GM18517 (cell line): Measurements from ENCODE around the gene DPP3.
A peak's percentile ranks its signal among the peaks of the same experiment; 100 is the strongest.
"Not testable (repeated sequence)": the region's sequence is repeated elsewhere in the genome, so short reads cannot be mapped to it uniquely, and the experiment has no call there.

Experiments used
- ATAC-seq: cut with Tn5 transposase; IDR thresholded peaks from one replicate; pipeline ENCODE4 v1.9.1; 2021; ENCODE audit warnings: mild to moderate bottlenecking, moderate library complexity; ENCODE audit not compliant: unreplicated experiment

DPP3 gene

DNA sequence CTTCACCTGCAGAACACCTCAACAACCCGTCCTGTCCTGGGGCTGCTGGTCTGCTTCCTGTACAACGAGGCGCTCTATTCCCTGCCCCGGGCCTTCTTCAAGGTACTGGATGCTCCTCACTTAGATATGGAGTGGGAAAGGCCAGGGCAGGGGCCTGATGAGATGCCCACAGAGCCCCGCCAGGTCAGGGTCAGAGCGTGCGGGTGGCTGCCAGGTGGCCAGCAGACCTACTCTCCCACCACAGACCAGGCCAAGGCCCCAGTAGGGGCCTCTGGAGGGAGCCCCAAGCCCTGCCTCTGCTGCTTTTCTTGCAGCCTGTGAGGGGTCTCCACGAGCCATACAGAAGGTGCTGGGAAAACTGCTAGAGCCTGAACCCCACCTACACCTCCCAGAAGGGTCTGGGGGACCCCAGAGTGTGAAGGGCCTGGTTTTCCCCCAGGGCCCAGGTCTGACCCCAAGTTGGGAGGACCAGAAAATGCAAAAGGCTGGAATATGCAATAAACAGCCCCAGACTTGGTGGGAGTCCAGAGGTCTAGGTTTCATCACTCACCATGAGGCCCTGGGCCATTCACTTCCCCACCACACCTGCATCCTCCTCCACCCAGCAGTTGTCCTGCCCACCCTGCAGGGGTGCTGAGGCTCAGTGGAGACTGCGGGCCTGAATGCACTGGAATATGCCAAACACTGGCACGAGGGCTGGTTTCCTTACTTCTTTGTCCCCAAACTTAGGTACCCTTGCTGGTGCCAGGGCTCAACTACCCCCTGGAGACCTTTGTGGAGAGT lies 50.9 kb downstream of the DPP3 start:
- ATAC-seq: no peak

DNA sequence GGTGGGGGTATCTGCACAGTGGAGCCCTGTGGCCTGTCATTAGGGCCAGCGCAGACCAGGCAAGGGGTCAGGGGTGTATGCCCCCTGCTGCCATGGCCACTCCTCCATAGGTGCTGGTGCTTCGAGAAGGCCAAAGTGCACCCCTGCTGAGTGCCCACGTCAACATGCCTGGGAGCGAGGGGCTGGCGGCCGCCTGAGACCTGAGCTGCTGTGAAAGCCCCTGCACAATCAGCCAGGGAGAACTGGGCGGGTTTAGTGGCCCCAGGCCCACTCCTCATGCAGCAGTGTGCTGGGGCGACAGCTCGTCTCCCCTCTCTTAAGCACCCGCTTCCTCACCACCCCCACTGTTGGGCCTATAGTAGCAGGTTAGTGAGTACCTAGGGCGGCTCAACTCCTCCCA lies 51.6 kb downstream of the DPP3 start:
- ATAC-seq: no peak

DNA sequence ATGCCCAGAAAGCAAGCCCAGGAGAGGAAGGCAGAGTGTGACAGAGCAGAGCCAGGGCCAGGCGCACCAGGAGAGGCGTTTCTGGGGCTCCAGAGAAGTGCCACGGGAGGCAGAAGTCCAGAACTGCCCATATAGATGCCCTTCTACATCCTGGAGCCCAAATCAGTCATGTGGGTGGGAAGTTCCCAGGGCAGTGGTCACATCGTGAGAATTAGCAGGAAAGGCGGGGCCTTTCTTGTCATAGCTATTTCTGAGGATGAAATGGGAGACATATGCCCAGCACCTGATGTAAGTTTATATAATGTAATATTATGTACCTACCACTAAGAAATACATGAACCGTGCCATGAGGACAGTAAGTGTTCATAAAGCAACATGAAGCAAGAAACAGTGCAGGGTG lies 52.5 kb downstream of the DPP3 start:
- ATAC-seq: no peak

DNA sequence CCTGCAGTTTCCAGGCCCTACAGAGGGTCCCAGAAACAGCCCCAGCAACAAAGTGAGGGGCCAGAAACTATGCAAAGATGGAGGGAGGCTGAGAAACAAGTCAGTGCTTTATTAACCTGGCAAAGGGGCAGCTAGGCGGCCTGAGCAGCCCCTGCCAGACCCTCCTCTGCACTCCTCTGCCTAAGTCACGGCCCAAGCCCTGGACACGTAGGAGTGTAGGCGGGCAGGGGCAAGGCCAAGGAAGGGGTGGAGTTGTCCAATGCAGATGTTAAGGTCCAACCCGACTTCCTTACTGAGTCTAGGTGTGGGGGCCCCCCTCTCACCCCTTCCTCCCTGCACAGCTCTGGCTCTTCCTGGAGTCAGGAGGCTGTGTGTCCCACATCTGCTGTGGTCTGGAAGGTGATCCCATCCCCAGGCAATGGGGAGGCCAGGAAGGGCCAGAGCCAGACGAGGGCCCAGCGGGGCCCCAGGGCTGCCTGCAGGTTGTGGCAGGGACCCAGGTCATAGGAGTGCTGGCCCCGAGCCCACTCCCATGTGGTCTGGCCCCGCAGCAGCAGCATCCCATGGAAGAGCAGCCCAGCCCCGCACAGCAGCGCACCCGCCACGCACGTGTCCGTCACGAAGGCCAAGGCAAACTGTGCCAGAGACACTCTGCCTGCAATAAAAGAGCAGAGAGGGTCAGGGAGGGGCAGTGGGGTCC lies 59.1 kb downstream of the DPP3 start:
- no peak for ATAC-seq

DNA sequence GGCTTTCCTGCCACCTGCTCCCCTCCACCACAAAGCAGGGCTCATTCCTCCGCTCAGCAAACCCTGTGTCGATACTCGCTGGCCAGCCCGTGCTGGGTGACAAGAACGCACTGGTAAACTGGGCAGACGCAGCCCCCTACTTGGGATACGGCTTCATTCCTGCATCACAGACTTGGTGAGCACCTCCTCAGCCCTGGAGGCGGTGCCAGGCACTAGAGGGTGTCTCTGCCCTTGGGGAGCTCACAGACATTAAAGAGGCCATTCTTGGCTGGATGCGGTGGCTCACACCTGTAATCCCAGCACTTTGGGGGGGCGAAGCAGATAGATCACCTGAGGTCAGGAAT lies 59.6 kb downstream of the DPP3 start:
- no peak for ATAC-seq

DNA sequence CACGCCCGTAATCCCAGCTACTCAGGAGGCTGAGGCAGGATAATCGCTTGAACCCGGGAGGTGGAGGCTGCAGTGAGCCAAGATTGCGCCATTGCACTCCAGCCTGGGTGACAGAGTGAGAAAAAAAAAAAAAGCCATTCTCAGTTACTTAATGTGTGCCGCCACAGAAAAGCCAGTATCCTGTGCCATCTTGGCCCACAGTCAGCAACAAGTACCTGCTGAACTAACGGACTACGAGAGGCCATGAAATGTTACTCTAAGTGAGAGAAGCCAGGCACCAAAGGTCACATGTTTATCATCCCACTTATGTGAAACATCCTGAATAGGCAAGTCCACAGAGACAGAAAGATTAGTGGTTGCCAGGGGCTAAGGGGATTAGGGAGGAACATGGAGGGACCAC lies 60.4 kb downstream of the DPP3 start:
- ATAC-seq: not testable (repeated sequence)

DNA sequence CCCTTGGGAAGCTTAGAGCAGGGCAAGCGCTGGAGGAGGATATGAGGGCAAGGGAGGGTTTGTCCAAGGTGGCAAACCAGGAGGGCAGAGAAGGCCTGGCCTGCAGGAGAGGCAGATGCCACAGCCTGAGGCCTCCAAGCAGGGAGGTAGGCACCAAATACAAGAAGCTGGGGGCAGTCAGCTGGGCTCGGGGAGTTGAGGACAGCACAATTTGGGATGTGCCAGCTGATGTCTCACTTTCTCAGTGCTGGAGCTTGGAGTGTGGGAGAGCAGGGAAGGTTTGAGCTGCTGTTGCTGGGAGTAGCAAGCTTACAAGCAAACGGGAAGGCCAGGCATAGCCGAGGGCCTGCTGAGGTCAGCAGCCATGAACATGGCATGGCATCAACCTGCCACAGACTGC lies 61.7 kb downstream of the DPP3 start:
- no peak for ATAC-seq

DNA sequence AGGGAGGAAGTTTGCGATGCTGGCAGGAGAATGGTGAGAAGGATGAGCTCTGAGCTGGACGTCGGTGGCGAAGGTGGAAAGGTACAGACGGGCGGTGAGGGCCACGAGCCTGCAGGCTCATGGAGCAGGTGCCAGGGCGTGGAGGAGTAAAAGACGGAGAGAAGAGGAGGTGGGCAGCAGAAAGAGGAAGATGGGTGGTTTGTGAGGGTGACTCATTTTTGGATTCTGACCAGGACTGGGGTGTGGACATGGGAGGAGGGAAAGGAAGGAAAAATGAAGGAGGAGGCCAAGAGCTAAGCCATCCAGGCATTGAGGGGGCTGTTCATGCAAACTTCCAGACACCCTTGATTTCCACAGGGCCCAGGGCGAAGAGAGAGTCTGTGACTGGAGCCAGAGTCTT lies 62.1 kb downstream of the DPP3 start:
- no peak for ATAC-seq

DNA sequence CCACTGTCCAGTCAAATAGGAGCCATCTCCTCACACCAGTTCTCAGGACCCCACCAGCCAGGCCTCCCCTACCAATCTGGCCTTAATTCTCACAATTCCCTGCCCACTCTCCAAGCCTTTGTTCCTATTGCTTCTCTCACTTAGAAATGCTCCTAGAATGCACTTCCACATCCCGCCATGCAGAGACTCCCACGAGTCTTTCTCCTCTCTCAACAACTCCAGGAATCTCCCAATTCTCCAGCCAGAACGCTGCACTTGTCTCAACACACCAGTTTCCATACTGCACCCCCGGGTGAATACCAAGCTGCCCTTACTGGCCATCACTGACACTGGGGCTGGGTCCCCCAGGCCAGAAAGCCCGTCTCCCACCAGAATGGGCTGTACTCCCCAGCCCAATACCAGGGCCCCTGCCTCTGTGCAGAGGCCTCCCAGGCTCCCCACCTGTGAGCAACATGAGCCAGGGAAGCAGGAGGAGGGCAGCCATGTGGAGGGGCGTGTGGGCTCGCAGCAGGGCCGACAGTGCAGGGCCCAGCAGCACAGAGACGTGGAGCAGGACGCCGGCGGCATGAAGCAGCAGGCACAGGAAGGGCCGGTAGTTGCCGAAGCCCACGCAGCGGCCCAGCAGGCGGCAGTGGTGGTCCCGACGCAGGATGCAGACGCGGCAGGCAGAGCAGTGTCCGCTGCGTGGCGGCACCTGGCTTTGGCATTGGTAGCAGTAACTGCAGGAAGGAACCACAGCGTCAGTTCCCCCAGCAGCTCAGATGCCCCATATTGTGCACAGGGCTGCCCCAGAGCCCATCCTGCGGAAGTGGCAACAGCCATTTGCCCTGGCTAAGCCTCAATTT lies 63.3 kb downstream of the DPP3 start:
- ATAC-seq: no peak

DNA sequence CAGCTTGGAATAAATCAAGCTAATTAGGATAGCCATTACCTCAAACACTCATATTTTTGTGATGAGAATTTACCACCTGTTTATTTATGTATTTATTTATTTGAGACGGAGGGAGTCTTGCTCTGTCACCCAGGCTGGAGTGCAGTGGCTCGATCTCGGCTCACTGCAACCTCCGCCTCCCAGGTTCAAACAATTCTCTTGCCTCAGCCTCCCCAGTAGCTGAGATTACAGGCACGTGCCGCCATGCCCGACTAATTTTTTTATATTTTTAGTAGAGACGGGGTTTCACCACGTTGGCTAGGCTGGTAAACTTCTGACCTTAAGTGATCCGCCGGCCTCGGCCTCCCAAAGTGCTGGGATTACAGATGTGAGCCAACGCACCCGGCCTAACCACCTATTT lies 64.7 kb downstream of the DPP3 start:
- ATAC-seq: not testable (repeated sequence)

DNA sequence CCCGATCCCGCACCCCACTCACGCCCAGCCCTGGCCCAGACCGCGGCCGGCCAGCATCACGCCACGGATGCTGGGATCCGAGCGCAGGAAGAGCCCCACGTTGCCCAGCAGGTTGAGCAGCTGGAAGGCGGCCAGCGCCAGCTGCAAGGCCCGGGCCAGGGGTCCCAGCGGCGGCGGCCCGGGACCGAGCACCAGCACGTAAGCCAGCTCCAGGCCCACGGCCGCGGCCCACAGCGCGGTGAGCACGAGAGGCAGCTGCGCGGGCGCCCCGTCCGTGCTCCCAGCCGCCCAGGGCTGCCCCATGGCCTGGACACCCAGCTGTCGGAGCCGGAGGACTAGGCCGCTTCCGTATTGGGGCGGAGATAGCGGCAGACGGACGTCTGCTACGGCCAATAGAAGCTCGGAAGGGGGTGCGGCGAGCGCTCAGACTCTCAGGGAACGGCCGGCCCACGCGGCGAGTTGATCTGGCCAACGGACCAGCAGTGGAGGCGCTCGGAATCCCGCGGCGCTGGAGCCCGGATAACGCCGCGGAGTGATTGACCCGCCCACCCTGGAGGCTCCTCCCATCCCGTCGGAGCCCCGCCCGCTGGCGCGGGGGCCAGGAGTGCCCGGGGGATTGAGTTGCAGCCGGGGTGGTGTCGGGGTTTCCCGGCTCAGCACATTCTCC lies 65.6 kb downstream of the DPP3 start, which contains the start of gene ZDHHC24:
TSS of gene ZDHHC24 (minus strand) at position 348 of the 667 bp plus-strand sequence. CDS start at position 303, 45 bp downstream.
- peak; percentile 78 for ATAC-seq

DNA sequence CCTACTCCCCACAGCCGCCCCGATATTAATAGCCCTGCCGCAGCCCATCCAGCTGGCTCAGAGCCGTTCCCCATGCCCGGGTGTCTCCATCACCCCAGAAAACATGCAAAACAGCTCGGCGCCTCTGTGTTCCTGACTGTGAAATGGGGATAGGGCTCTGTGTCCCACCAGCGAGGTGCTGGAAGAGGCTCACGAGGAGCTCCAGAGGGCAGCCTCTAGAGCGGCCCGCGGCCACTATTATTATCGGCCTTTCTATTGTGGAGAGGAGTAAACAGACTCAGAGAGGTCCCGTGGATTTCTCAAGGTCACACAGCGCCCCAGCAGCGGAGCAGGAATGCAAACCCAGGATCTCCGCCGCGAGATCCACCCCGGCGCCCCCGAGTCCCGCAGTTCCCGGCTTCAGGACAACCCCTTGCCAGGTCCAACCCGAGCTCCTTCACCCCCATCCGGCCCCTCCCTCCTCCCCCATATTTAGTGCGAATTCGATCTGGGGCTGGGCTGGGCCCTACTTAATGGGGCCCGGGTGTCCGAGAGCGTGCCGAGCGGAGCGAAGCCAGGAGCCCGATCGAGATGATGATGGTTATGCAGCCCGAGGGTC lies 66.2 kb downstream of the DPP3 start, which contains the start of gene ACTN3:
TSS of gene ACTN3 (plus strand) at position 536 of the 598 bp plus-strand sequence. CDS start at position 571, 35 bp downstream.
- ATAC-seq: no peak

DNA sequence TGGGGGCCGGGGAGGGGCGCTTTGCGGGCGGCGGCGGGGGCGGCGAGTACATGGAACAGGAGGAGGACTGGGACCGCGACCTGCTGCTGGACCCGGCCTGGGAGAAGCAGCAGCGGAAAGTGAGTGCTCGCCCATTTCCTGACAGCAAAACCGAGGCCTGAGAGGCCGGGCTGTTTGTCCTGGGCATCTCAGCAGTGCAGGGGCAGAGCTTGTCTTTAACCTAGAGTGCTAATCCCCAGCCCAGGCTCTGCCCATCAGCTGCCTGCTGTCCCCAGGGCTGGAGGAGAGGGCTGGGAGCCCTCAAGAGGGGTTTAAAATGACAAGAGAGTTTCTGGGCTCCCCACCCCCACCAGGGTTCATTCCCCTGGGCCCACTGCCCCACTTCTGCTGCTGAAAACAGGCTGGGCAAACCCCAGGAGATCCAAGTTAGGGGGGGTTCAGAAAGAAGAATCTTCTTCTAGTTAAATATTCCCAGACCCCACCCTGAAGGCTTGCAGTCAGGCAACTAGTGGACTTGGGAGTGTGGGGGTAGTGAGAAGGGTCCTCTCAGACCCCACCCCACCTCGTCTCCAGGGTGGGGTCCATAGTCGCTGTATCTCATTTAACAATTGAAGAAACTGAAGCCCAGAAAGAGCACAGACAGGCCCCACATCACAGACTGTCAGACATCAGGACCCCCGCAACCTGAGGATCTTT lies 66.9 kb downstream of the DPP3 start:
- no peak for ATAC-seq

DNA sequence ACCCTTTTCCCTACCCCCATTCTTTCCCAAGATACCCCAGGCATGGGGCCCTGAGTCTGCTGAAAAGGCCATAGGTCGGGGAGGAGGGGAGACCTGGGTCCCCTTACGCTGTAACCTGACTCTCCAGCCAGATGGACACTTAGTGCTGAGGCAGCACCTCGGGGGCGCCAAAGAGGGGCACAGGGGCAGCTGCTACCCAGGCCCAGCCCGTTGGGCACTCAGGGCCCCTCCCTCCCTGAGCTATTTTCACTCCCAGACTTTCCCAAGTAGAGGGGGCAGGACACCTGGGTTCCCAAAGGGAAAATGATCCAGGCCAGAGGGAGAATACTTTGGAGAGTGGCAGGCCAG lies 67.4 kb downstream of the DPP3 start:
- ATAC-seq: no peak

DNA sequence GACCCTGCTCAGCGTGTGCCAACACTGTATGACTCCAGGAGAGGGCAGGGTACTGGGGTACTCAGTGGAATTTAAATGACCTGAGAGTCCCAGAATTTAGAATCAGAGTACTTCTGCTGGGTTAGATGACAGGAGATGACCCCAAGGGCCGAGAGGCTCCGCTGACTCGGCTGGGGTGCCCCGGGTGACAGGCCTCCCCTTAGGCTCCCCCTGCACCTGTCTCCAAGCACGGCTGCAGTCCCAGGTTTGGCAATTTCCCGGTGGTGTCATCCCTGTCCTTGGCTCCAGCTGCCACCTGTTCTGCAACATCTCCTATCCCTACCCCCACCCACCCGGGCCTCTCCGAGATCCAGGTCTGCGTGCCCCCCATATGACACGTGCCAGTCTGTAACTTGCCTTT lies 67.8 kb downstream of the DPP3 start:
- ATAC-seq: no peak

DNA sequence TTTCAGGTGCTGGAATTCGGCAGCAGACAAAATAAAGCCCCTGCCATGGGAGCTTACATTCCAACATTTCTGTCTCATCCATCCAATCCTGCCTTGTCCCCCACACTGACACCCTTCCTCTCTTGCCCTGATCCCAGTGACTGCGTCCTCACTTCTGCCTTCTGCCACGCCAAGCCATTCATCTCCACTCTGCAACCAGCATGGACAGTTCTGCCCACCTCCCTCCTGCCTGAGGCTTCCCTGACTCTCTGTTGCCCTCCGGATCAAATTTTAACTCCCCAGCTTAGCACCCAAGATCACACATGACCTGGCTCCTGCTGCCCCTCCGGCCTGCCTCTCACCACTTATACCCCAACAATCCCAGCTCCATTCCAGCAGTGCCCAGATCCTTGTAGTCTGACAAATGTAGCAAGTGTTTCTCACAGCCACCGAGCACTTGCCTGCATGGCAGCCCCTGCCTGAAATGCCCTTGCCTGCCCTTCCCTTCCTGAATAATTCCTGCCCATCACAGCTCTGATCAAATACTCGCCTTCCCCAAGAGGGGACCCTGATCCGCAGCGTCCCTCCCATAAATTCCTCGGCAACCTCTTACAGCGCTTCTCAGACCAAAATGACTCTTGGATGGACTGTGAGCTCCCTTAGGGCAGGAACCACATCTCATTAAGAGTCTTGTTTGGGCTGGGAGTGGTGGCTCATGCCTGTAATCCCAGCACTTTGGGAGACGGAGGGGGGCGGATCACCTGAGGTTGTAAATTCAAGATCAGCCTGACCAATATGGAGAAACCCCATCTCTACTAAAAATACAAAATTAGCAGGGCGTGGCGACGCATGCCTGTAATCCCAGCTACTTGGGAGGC lies 68.8 kb downstream of the DPP3 start:
- ATAC-seq: no peak

DNA sequence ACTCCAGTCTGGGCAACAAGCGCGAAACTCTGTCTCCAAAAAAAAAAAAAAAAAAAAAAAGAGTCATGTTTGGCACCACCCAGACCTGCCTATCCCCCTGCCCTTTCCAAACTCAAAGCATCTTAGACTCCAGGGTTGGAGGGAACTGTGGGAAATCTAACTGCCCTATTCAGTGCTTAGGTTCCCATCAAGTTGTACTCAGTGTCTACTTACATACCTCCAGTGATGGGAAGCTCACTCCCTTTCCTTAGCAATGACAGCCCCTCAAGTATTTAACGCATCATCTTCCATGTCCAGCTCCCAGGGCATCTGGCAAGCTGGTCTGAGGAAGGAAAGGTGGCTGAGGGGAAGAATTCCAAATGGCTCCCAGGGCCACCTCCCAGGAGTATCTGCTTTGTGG lies 69.5 kb downstream of the DPP3 start:
- ATAC-seq: no peak

DNA sequence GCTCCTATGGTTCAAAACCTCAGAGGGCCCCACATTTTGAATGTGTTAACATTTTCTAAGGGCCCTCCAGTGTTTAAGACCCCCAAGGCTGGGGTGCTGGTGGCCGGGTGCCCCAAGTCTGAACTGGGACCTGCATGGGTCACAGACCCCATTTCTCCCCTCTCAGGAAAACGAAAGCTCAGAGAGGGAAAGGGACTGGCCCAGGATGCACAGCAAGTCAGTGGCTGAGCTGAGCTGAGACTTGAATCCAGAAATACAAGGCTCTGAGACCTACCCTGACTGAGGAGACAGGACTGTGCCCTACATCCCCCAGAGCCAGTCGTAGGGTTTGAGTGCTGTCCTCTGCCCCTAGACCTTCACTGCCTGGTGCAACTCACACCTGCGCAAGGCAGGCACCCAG lies 70.7 kb downstream of the DPP3 start:
- ATAC-seq: no peak

DNA sequence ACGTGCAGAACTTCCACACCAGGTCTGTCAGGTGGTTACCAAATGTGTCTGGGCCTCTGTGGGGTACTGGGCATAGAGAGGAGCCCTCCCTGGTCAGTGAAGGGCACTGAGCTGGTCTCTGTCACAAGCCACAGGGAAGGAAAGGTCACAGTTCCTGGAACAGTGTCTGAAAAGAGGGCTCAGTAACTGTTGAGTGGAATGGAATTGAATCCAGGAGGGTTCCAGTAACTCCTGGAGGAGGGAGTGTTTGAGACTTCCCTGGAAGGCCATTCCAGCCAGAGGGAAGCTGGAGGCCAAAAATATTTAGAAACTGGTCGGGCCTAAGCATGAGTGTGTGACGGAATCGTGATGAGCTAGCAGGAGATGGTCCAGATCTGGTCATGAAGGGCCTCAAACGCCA lies 74.4 kb downstream of the DPP3 start:
- no peak for ATAC-seq
